GM12873 (cell line): ENCODE results near the gene LDB2.

Experiments used
- CTCF ChIP-seq: IDR thresholded peaks from 2 replicates; pipeline ENCODE4 v1.5.1; 2012; ENCODE audit warnings: low read depth, mild to moderate bottlenecking, moderate library complexity, low read length, control low read depth; ENCODE audit not compliant: insufficient read depth; ENCODE audit errors: missing control alignments

Gene LDB2

GRCh38 chr4:16817286-16817685 lies 81.2 kb downstream of the LDB2 start:
- no peak for TF ChIP-seq CTCF

GRCh38 chr4:16814361-16814760 lies 84.1 kb downstream of the LDB2 start:
- TF ChIP-seq CTCF = no peak

GRCh38 chr4:16812041-16812440 lies 86.4 kb downstream of the LDB2 start:
- TF ChIP-seq CTCF = no peak

- TF ChIP-seq CTCF = no peak
Measured at GRCh38 chr4:16809943-16810342, 88.5 kb downstream of the LDB2 start.

- TF ChIP-seq CTCF = no peak
Measured at GRCh38 chr4:16809064-16809463, 89.4 kb downstream of the LDB2 start.

GRCh38 chr4:16807355-16807754 lies 91.1 kb downstream of the LDB2 start:
- no peak for TF ChIP-seq CTCF

- TF ChIP-seq CTCF = no peak
Measured at GRCh38 chr4:16804581-16804980, 93.9 kb downstream of the LDB2 start.
